NCI-H2171 treated with DMSO at 0.1 percent for 48 hours (cell line): ENCODE results near the gene MSH6.

Source experiments
- DNase-seq: peaks from one replicate; lab custom pipeline; 2025; lab: John Stamatoyannopoulos, UW

Gene MSH6

GRCh38 chr2:47782671-47783485 lies at the start of gene MSH6:
Gene MSH6 (plus strand): TSS chr2:47783145. CDS start chr2:47783234, 89 bp downstream.
- DNase-seq = peak; percentile 85

GRCh38 chr2:47735136-47735869 lies 47.6 kb upstream of the MSH6 start:
- no peak for DNase-seq

- no peak for DNase-seq
These were observed 47.0 kb upstream of the MSH6 start for GRCh38 chr2:47735912-47736311.

- DNase-seq = no peak
These were observed 45.6 kb upstream of the MSH6 start for GRCh38 chr2:47737191-47737975.

- DNase-seq = no peak
These were observed 44.6 kb upstream of the MSH6 start for GRCh38 chr2:47738331-47738730.

- no peak for DNase-seq
These were observed 41.8 kb upstream of the MSH6 start for GRCh38 chr2:47741101-47741500.

- no peak for DNase-seq
These were observed 41.3 kb upstream of the MSH6 start for GRCh38 chr2:47741637-47742036.

- DNase-seq = no peak
These were observed 38.9 kb upstream of the MSH6 start for GRCh38 chr2:47744074-47744473.

- DNase-seq = no peak
These were observed 35.1 kb upstream of the MSH6 start for GRCh38 chr2:47747878-47748277.

GRCh38 chr2:47751856-47752414 lies 31.0 kb upstream of the MSH6 start:
- no peak for DNase-seq

GRCh38 chr2:47767497-47767844 lies 15.5 kb upstream of the MSH6 start:
- DNase-seq = no peak

GRCh38 chr2:47767880-47768609 lies 14.9 kb upstream of the MSH6 start:
- DNase-seq = peak; percentile 45

GRCh38 chr2:47769318-47769717 lies 13.6 kb upstream of the MSH6 start:
- DNase-seq = no peak

- peak; percentile 60 for DNase-seq
These were observed 11.7 kb upstream of the MSH6 start for GRCh38 chr2:47771211-47771610.

GRCh38 chr2:47772343-47772742 lies 10.6 kb upstream of the MSH6 start:
- DNase-seq = no peak

- no peak for DNase-seq
These were observed 8.4 kb upstream of the MSH6 start for GRCh38 chr2:47774567-47774966.

GRCh38 chr2:47777277-47777937 lies 5.5 kb upstream of the MSH6 start:
- no peak for DNase-seq

- no peak for DNase-seq
These were observed 4.1 kb upstream of the MSH6 start for GRCh38 chr2:47778698-47779425.

- no peak for DNase-seq
These were observed 3.5 kb upstream of the MSH6 start for GRCh38 chr2:47779426-47779790.

GRCh38 chr2:47782381-47782670 lies 619 bp upstream of the MSH6 start:
- no peak for DNase-seq
